Measurements from ENCODE around the gene CDH4.

CDH4 gene

GRCh38 chr20:61805781-61806180, 553.7 kb downstream of the CDH4 start:
- DNase-seq (ENCODE audit: low read depth), result no peak

GRCh38 chr20:61806314-61806713, 554.3 kb downstream of the CDH4 start:
- DNase-seq (ENCODE audit: low read depth), result no peak

GRCh38 chr20:61806995-61807394, 554.9 kb downstream of the CDH4 start:
- DNase-seq (ENCODE audit: low read depth), result no peak

GRCh38 chr20:61807471-61808160, 555.6 kb downstream of the CDH4 start:
- DNase-seq (ENCODE audit: low read depth), result no peak

GRCh38 chr20:61808447-61808846, 556.4 kb downstream of the CDH4 start:
- no peak for DNase-seq (ENCODE audit: low read depth)

GRCh38 chr20:61809006-61809770, 557.1 kb downstream of the CDH4 start:
- DNase-seq (ENCODE audit: low read depth), result no peak

- no peak for DNase-seq (ENCODE audit: low read depth)
These were observed 558.1 kb downstream of the CDH4 start for GRCh38 chr20:61810066-61810737.

- DNase-seq (ENCODE audit: low read depth), result no peak
These were observed 558.7 kb downstream of the CDH4 start for GRCh38 chr20:61810738-61811135.

GRCh38 chr20:61811166-61811565, 559.1 kb downstream of the CDH4 start:
- DNase-seq (ENCODE audit: low read depth), result no peak

- DNase-seq (ENCODE audit: low read depth), result no peak
These were observed 560.2 kb downstream of the CDH4 start for GRCh38 chr20:61812121-61812844.

GRCh38 chr20:61812845-61813485, 560.9 kb downstream of the CDH4 start:
- DNase-seq (ENCODE audit: low read depth), result no peak

GRCh38 chr20:61813791-61814190, 561.7 kb downstream of the CDH4 start:
- DNase-seq (ENCODE audit: low read depth), result no peak

- DNase-seq (ENCODE audit: low read depth), result no peak
These were observed 562.2 kb downstream of the CDH4 start for GRCh38 chr20:61814244-61814643.

- no peak for DNase-seq (ENCODE audit: low read depth)
These were observed 562.7 kb downstream of the CDH4 start for GRCh38 chr20:61814726-61815125.

- no peak for DNase-seq (ENCODE audit: low read depth)
These were observed 563.1 kb downstream of the CDH4 start for GRCh38 chr20:61815176-61815575.

- DNase-seq (ENCODE audit: low read depth), result no peak
These were observed 563.6 kb downstream of the CDH4 start for GRCh38 chr20:61815678-61816077.

GRCh38 chr20:61816606-61817460, 564.8 kb downstream of the CDH4 start:
- no peak for DNase-seq (ENCODE audit: low read depth)

GRCh38 chr20:61817575-61817974, 565.5 kb downstream of the CDH4 start:
- DNase-seq (ENCODE audit: low read depth), result no peak

GRCh38 chr20:61818746-61819573, 566.9 kb downstream of the CDH4 start:
- no peak for DNase-seq (ENCODE audit: low read depth)

GRCh38 chr20:61819574-61819846, 567.4 kb downstream of the CDH4 start:
- DNase-seq (ENCODE audit: low read depth), result no peak

All from EH (cell line).